Hematopoietic multipotent progenitor cell treated with erythropoietin and hydrocortisone succinate and interleukin-3 and kit ligand, for 8 days (in vitro differentiated cells): ENCODE measurements around the gene CROCC2.

ENCODE experiments used
- DNase-seq: peaks from one replicate; pipeline ENCODE4 v3.0.0-alpha.2; 2015

CROCC2 gene

GRCh38 chr2:240876035-240876474 is 30.1 kb upstream of the CROCC2 start:
- no peak for DNase-seq

- DNase-seq = no peak
These were observed 29.5 kb upstream of the CROCC2 start for GRCh38 chr2:240876475-240877251.

- DNase-seq = no peak
These were observed 28.4 kb upstream of the CROCC2 start for GRCh38 chr2:240877460-240878340.

GRCh38 chr2:240878341-240878936 is 27.7 kb upstream of the CROCC2 start:
- no peak for DNase-seq

GRCh38 chr2:240879105-240879504 is 27.0 kb upstream of the CROCC2 start:
- no peak for DNase-seq

GRCh38 chr2:240881913-240882312 is 24.2 kb upstream of the CROCC2 start:
- no peak for DNase-seq

GRCh38 chr2:240884221-240884620 is 21.9 kb upstream of the CROCC2 start:
- no peak for DNase-seq

- no peak for DNase-seq
These were observed 21.4 kb upstream of the CROCC2 start for GRCh38 chr2:240884745-240885144.

- DNase-seq = no peak
These were observed 20.6 kb upstream of the CROCC2 start for GRCh38 chr2:240885566-240885965.

- peak; percentile 3 for DNase-seq
These were observed 20.0 kb upstream of the CROCC2 start for GRCh38 chr2:240886023-240886565.

- no peak for DNase-seq
These were observed 19.2 kb upstream of the CROCC2 start for GRCh38 chr2:240886678-240887609.

GRCh38 chr2:240887631-240888030 is 18.5 kb upstream of the CROCC2 start:
- no peak for DNase-seq

- no peak for DNase-seq
These were observed 17.8 kb upstream of the CROCC2 start for GRCh38 chr2:240888130-240888889.

GRCh38 chr2:240888890-240889573 is 17.1 kb upstream of the CROCC2 start:
- DNase-seq = no peak

- DNase-seq = no peak
These were observed 16.3 kb upstream of the CROCC2 start for GRCh38 chr2:240889601-240890560.

- no peak for DNase-seq
These were observed 15.4 kb upstream of the CROCC2 start for GRCh38 chr2:240890691-240891090.

- no peak for DNase-seq
These were observed 14.4 kb upstream of the CROCC2 start for GRCh38 chr2:240891492-240892340.

GRCh38 chr2:240892356-240892755 is 13.8 kb upstream of the CROCC2 start:
- no peak for DNase-seq
